ENCODE data around the gene ABTB2. TPM values are rescaled to one million over a fixed set of nuclear protein-coding genes. Genes with fewer than 3 reads are reported as not detected.

The ABTB2 gene
- polyA plus RNA-seq, 2 of the 4 experiments (the other 2 are of a cell fraction), result 8.9 to 15.4 TPM

DNA sequence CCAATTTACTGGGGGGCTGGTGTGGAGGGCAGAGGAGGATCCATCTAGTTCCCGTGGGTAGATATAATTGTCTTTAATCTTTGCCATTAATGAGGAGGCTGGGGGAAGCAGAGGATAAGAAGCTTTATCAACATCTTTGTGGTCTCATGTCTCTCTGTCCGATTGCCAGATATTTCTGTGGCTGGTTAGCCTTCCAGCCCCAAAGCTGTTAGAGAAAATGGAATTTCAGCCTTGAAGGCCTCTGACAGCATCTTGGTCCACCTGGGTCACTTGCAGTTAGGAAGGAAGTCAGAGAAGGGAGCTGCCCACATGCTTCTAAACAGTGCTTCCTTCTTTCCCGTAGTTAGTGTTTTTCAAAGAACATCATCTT, 56.9 kb downstream of the ABTB2 start:
- FAIRE-seq (no peak), DNase-seq (ENCODE audit: low read depth in 1 of 2, low spot score in 1 of 2) (no peak), ATAC-seq (no peak)
- 88% methylated on average over 3 of the region's 3 CpGs for WGBS (ENCODE audit: missing lambda C conversion rate)
- POLR2A ChIA-PET, result no interaction called here
- peaks cover 35% of the 10 kb centered on the region for H3K4me1 ChIP-seq
- CTCF ChIA-PET, result interaction anchor here (0.8 to 4.3 kb wide), 8 partner anchors 8 to 126 kb away, joined by 3 to 13 read pairs (median 3); no protein-coding TSS in a partner anchor
- H3K4me2 ChIP-seq, result no peak overlapping the region
- no peaks in the 10 kb centered on the region for H3K9me3 ChIP-seq
- no peak overlapping the region for H3K4me3 ChIP-seq
- H3K27ac ChIP-seq, result no peak overlapping the region
- no peak for TF ChIP-seq GATA3 (IDR thresholded peaks at IDR 0.05; ENCODE audit: borderline replicate concordance)
- TF ChIP-seq ZFP36 (IDR thresholded peaks at IDR 0.05; ENCODE audit: borderline replicate concordance, partially characterized antibody), result no peak
- TF ChIP-seq TP53 (CRISPR knock-in tag; IDR thresholded peaks at IDR 0.05), result no peak
- no peak for TF ChIP-seq MYC (IDR thresholded peaks at IDR 0.05; ENCODE audit: borderline replicate concordance, low read length)
- no peak for TF ChIP-seq FOSL2 (IDR thresholded peaks at IDR 0.05)
- TF ChIP-seq FOSL2 (CRISPR knock-in tag; IDR thresholded peaks at IDR 0.05), result no peak
- TF ChIP-seq, protein P1, sequence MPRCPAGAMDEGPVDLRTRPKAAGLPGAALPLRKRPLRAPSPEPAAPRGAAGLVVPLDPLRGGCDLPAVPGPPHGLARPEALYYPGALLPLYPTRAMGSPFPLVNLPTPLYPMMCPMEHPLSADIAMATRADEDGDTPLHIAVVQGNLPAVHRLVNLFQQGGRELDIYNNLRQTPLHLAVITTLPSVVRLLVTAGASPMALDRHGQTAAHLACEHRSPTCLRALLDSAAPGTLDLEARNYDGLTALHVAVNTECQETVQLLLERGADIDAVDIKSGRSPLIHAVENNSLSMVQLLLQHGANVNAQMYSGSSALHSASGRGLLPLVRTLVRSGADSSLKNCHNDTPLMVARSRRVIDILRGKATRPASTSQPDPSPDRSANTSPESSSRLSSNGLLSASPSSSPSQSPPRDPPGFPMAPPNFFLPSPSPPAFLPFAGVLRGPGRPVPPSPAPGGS (IDR thresholded peaks at IDR 0.05), result no peak
- TF ChIP-seq RFX5 (IDR thresholded peaks at IDR 0.05), result no peak
- TF ChIP-seq ZNF302 (CRISPR knock-in tag; IDR thresholded peaks at IDR 0.05), result no peak
- TF ChIP-seq RNF2 (IDR thresholded peaks at IDR 0.05; ENCODE audit: borderline replicate concordance, low read depth), result no peak

DNA sequence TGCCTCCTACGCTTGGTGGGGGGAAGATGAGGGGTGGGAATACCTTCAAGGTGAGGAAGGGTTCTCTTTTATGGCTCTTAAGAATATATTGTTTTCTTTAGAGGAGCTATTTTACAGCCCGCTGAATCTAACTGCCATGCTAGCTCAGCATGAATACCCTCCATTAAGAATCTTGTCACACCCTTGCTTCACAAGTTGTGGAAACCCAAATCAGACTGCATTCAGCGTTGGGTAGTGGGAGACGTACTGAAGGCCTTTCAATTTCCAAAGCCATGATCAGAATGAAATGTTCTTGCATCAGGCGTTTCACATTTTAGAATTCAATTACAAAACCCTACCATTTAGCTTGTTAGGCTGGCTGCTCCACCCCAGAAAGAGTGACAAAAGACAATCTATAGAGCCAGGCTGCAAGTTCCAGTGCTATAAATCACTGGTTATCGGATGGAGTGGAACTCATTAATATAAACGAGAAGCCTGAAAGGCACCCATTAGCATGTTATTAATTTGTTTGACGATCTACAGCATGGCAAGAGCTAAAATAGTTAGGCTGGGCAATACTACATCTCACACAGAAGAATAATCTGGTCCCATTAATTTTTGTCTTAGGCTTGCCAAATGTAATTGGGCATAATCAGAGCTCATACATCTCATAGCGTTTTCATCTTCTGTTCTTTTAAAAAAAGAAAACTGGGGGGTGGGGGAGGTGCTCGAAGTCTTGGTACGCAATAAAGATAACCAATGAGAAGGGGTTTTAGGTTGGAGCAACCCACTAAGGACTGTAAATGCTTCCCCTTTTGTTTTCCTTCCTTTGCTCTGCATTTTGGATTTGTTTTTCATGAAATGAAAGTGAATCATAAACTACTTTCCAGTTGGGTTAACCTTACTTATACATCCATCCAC, 57.5 kb downstream of the ABTB2 start:
- Histone ChIP-seq H3K27ac (no peak overlapping the region), H3K4me1 (peaks cover 35% of the 10 kb centered on the region), H3K4me3 (no peak overlapping the region), H3K4me2 (no peak overlapping the region), H3K9me3 (no peaks in the 10 kb centered on the region)
- 93% methylated on average over 11 of the region's 11 CpGs for WGBS (ENCODE audit: missing lambda C conversion rate)
- FAIRE-seq, result no peak
- POLR2A ChIA-PET, result no interaction called here
- CTCF ChIA-PET, result interaction anchor here (0.5 to 4.3 kb wide), 9 partner anchors 9 to 126 kb away, joined by 3 to 13 read pairs (median 3); no protein-coding TSS in a partner anchor
- no peak for ATAC-seq
- DNase-seq (ENCODE audit: low read depth in 1 of 2, low spot score in 1 of 2), result no peak
- TF ChIP-seq KDM1A (IDR thresholded peaks at IDR 0.05; ENCODE audit: low read depth), result no peak
- TF ChIP-seq ESRRA (IDR thresholded peaks at IDR 0.05; ENCODE audit: borderline replicate concordance, low read length), result no peak
- TF ChIP-seq, protein P2, sequence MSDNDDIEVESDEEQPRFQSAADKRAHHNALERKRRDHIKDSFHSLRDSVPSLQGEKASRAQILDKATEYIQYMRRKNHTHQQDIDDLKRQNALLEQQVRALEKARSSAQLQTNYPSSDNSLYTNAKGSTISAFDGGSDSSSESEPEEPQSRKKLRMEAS (IDR thresholded peaks at IDR 0.05), result no peak
- no peak for TF ChIP-seq TP53 (CRISPR knock-in tag; IDR thresholded peaks at IDR 0.05)
- no peak for TF ChIP-seq MYC (IDR thresholded peaks at IDR 0.05; ENCODE audit: borderline replicate concordance, low read length)
- TF ChIP-seq, protein P3, sequence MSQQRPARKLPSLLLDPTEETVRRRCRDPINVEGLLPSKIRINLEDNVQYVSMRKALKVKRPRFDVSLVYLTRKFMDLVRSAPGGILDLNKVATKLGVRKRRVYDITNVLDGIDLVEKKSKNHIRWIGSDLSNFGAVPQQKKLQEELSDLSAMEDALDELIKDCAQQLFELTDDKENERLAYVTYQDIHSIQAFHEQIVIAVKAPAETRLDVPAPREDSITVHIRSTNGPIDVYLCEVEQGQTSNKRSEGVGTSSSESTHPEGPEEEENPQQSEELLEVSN (IDR thresholded peaks at IDR 0.05; ENCODE audit: borderline replicate concordance, low read depth), result no peak
- TF ChIP-seq JUN (IDR thresholded peaks at IDR 0.05), result no peak
- no peak for TF ChIP-seq CHD4 (IDR thresholded peaks at IDR 0.05; ENCODE audit: borderline replicate concordance)

DNA sequence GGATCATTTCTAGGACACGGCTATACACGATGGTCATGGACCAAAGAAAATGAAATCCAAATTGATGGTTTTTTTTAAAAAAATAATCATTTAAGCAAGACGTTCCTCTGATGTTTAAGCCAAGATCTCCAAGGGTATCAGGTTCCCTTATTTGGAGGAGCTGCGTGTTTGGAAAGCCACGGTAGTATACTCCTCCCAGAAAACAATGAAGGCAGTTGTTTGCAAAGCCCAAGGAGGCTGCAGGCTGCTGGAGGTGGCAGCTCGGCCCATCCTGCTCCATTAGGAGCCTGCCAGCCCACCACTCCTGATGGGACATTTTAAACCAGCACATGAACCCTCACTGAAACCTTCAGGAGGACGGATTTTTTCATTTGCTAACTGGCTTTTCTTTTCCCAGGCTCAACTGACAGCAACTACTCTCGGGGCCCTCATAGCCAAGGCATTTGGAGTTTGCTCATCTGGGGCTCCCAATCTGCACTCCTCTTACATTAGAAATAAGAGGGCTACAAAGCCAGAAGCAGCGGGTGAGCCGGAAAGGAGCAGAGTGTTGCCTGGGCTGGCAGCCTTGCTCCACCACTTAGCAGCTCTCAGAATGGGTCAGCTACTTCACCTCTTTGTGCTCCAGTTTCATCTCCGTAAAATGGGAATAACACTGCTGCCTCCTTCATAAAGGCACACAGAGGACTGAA, 58.4 kb downstream of the ABTB2 start:
- ChIA-PET CTCF (interaction anchor here (0.5 to 4.3 kb wide), 6 partner anchors 10 to 125 kb away, joined by 3 to 13 read pairs (median 3); no protein-coding TSS in a partner anchor), POLR2A (no interaction called here)
- Histone ChIP-seq H3K27ac (no peak overlapping the region), H3K9me3 (no peaks in the 10 kb centered on the region), H3K4me3 (no peak overlapping the region), H3K4me1 (peaks cover 35% of the 10 kb centered on the region), H3K4me2 (no peak overlapping the region)
- FAIRE-seq (no peak), DNase-seq (ENCODE audit: low read depth in 1 of 2, low spot score in 1 of 2) (no peak), ATAC-seq (no peak)
- TF ChIP-seq BHLHE40 (IDR thresholded peaks at IDR 0.05; ENCODE audit: low read depth, low read length) (no peak), RCOR1 (IDR thresholded peaks at IDR 0.05; ENCODE audit: low read depth, low read length) (no peak), PHF8 (IDR thresholded peaks at IDR 0.05; ENCODE audit: borderline replicate concordance, low read depth) (no peak), KDM1A (IDR thresholded peaks at IDR 0.05; ENCODE audit: low read depth) (no peak), ESRRA (IDR thresholded peaks at IDR 0.05; ENCODE audit: borderline replicate concordance, low read length) (no peak), CBX8 (IDR thresholded peaks at IDR 0.05) (no peak), ZSCAN20 (CRISPR knock-in tag; IDR thresholded peaks at IDR 0.05) (no peak), RAD21 (conservative IDR thresholded peaks at IDR 0.05 in 1 of 2, IDR thresholded peaks at IDR 0.05 in 1 of 2) (no peak), RARB (CRISPR knock-in tag; IDR thresholded peaks at IDR 0.05) (no peak), HOXB5 (CRISPR knock-in tag; IDR thresholded peaks at IDR 0.05) (no peak), FOXS1 (CRISPR knock-in tag; IDR thresholded peaks at IDR 0.05) (no peak), POLR2A (IDR thresholded peaks at IDR 0.05; ENCODE audit: low read length) (no peak), RFX5 (IDR thresholded peaks at IDR 0.05) (no peak)
- TF ChIP-seq, protein P4, sequence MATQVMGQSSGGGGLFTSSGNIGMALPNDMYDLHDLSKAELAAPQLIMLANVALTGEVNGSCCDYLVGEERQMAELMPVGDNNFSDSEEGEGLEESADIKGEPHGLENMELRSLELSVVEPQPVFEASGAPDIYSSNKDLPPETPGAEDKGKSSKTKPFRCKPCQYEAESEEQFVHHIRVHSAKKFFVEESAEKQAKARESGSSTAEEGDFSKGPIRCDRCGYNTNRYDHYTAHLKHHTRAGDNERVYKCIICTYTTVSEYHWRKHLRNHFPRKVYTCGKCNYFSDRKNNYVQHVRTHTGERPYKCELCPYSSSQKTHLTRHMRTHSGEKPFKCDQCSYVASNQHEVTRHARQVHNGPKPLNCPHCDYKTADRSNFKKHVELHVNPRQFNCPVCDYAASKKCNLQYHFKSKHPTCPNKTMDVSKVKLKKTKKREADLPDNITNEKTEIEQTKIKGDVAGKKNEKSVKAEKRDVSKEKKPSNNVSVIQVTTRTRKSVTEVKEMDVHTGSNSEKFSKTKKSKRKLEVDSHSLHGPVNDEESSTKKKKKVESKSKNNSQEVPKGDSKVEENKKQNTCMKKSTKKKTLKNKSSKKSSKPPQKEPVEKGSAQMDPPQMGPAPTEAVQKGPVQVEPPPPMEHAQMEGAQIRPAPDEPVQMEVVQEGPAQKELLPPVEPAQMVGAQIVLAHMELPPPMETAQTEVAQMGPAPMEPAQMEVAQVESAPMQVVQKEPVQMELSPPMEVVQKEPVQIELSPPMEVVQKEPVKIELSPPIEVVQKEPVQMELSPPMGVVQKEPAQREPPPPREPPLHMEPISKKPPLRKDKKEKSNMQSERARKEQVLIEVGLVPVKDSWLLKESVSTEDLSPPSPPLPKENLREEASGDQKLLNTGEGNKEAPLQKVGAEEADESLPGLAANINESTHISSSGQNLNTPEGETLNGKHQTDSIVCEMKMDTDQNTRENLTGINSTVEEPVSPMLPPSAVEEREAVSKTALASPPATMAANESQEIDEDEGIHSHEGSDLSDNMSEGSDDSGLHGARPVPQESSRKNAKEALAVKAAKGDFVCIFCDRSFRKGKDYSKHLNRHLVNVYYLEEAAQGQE (IDR thresholded peaks at IDR 0.05), result no peak
- 82% methylated on average over 11 of the region's 11 CpGs for WGBS (ENCODE audit: missing lambda C conversion rate)

Measured in A549 (cell line).